Ovary (tissue), 3 donors: ENCODE data around the gene C1S.

ENCODE experiments used
- CTCF ChIP-seq, 3 donors: fragments of 450-650 bp in 2 of 3; fragments of 200-600 bp in 1 of 3; IDR thresholded peaks; one replicate each; pipeline versions ENCODE4 v1.5.1 to v1.8.0; 2016 to 2022; ENCODE audit warnings: antibody characterized with exemption in 3 of 3, mild to moderate bottlenecking in 1 of 3
- EP300 ChIP-seq: sonication (generic); formaldehyde crosslinking; IDR thresholded peaks from one replicate; pipeline ENCODE4 v1.6.1; 2017; ENCODE audit warnings: antibody characterized with exemption
- donor health status: DM: no; HTN: no; CAD: no.

- no peak for TF ChIP-seq CTCF (IDR thresholded peaks at IDR 0.05)
- no peak for TF ChIP-seq EP300
These were observed 13.2 kb upstream of the C1S start for GRCh38 chr12:7047306-7047705.
